ENCODE data around the gene ADAM22. TPM values are rescaled to one million over a fixed set of nuclear protein-coding genes. Genes with fewer than 3 reads are reported as not detected.

The ADAM22 gene
- total RNA-seq, 1 donor from 2014 or later, result 1.4 TPM

GRCh38 chr7:88233828-88234227, 299.8 kb downstream of the ADAM22 start:
- Histone ChIP-seq H3K27me3 (ENCODE audit: control insufficient read depth, insufficient read depth, low read length) (no peaks in the 10 kb centered on the region), H3K36me3 (ENCODE audit: control insufficient read depth, insufficient read depth, low read length) (no peaks in the 10 kb centered on the region), H3K4me3 (ENCODE audit: low read depth, low read length) (no peak overlapping the region)
- no peak for DNase-seq (ENCODE audit: low read depth)
- no peak for TF ChIP-seq CTCF (IDR thresholded peaks at IDR 0.05; ENCODE audit: insufficient read depth, low read length, poor library complexity, severe bottlenecking)

- TF ChIP-seq CTCF (IDR thresholded peaks at IDR 0.05; ENCODE audit: insufficient read depth, low read length, poor library complexity, severe bottlenecking), result no peak
- H3K36me3 ChIP-seq (ENCODE audit: control insufficient read depth, insufficient read depth, low read length), result no peaks in the 10 kb centered on the region
- H3K4me3 ChIP-seq (ENCODE audit: low read depth, low read length), result no peak overlapping the region
- DNase-seq (ENCODE audit: low read depth), result no peak
- H3K27me3 ChIP-seq (ENCODE audit: control insufficient read depth, insufficient read depth, low read length), result no peaks in the 10 kb centered on the region
Measured at GRCh38 chr7:88239852-88240251, 305.8 kb downstream of the ADAM22 start.

- H3K27me3 ChIP-seq (ENCODE audit: control insufficient read depth, insufficient read depth, low read length), result no peaks in the 10 kb centered on the region
- peak; percentile 74 for TF ChIP-seq CTCF (IDR thresholded peaks at IDR 0.05; ENCODE audit: insufficient read depth, low read length, poor library complexity, severe bottlenecking)
- H3K4me3 ChIP-seq (ENCODE audit: low read depth, low read length), result no peak overlapping the region
- no peak for DNase-seq (ENCODE audit: low read depth)
- no peaks in the 10 kb centered on the region for H3K36me3 ChIP-seq (ENCODE audit: control insufficient read depth, insufficient read depth, low read length)
Measured at GRCh38 chr7:88243345-88243909, 309.4 kb downstream of the ADAM22 start.

- Histone ChIP-seq H3K4me3 (ENCODE audit: low read depth, low read length) (no peak overlapping the region), H3K27me3 (ENCODE audit: control insufficient read depth, insufficient read depth, low read length) (no peaks in the 10 kb centered on the region), H3K36me3 (ENCODE audit: control insufficient read depth, insufficient read depth, low read length) (no peaks in the 10 kb centered on the region)
- DNase-seq (ENCODE audit: low read depth), result no peak
- no peak for TF ChIP-seq CTCF (IDR thresholded peaks at IDR 0.05; ENCODE audit: insufficient read depth, low read length, poor library complexity, severe bottlenecking)
Measured at GRCh38 chr7:88244258-88244657, 310.2 kb downstream of the ADAM22 start.

Other genes with a start within 250 kb of the ADAM22 start
- 10.5 and 25.3 TPM in 2 replicates for gene SLC25A40, start 57.9 kb upstream of the ADAM22 start, total RNA-seq
- gene DBF4, start 57.8 kb upstream of the ADAM22 start, total RNA-seq, result 17.0 and 22.8 TPM in 2 replicates

Data from kidney epithelial cell (primary cell).